HG02938 (cell line): Measurements from ENCODE around the gene ZSWIM6.

Experiments used
- ATAC-seq: cut with Tn5 transposase; IDR thresholded peaks from one replicate; pipeline ENCODE4 v1.9.1; 2021; ENCODE audit warnings: mild to moderate bottlenecking, moderate library complexity; ENCODE audit not compliant: unreplicated experiment

ZSWIM6 gene

DNA sequence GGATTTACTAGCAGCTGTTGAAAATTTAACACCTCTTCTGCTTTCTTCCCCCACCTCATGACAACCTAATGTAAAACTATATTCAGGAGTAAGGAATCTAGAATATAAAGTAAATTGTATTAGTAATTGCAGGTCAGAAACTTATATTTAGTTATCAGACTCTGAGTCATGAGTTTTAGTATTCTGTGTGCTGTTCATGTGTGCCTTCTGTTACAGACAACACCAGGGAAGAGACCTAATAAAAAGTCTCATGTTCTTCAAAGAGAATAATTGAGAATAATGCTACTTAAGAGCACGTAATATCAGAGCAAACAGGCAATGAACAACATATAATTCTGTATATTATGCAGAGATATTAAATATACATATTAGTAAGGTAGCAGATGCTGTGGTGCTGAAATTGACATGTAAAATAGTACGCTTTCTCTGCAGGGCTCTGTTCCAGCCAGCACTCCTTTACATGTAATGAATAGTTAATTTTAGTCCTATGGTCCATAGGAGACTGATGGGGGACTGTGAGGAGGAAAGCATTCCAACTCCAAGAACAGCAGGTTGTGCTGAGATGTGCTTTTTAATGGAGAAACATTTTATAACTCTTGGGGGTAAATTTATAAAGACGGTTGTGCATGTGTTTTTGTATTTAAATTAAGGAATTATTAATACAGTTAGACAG lies 106.4 kb downstream of the ZSWIM6 start:
- ATAC-seq = no peak

DNA sequence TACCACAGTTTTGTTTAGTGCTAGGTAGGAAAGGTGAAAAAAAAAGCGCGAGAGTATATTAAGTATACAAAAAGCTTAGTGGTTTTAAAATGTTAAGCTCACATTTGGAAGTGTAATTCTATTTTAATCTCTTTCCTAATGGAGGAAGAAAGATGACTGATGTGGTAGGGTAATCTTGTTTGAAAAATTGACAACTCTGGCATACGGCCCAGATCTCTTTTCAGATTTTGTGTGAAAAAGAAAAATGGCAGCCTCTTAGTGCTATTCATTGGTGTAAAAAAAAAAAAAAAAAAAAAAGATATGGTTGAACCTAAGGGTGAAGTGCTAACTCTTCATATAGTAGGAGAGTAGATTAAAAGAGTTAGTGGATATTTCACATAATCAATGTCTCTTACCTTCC lies 108.0 kb downstream of the ZSWIM6 start:
- no peak for ATAC-seq

DNA sequence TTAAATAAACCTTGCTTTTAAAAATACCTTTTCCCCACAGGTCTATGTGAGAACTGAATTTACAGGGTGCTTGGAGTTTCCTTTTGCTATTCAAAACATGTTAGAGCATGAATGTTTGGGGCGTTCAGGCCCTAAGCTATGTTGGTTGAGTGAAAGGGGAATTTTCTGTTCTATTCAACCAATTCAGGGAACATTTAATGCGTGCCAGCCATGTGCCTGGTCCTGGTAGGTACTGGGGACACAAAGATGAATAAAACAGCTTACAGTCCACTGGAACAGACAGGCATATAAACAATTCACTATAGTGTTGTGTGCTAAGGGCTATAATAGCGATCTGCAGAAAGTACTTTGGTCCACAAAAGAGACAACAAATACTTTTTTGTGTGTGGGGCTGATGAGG lies 108.5 kb downstream of the ZSWIM6 start:
- ATAC-seq = no peak

DNA sequence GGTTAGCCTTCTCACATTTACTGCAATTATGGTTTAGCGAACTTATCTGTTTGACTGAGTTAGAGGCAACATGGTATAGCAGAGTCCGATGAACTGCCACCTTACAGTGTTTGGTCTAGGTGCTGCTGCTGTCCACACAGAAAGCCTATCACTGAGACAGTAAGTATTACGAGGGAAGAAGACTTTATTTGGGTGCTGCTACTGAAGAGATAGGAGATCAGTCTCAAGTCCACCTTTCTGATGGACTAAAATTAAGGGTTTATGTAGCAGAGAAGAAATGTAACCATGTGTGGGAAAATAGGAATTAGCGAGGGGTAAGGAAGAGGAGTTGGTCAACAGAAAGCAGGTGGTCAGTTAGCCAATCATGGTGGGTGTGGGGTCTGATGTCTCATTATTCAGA lies 109.7 kb downstream of the ZSWIM6 start:
- no peak for ATAC-seq

DNA sequence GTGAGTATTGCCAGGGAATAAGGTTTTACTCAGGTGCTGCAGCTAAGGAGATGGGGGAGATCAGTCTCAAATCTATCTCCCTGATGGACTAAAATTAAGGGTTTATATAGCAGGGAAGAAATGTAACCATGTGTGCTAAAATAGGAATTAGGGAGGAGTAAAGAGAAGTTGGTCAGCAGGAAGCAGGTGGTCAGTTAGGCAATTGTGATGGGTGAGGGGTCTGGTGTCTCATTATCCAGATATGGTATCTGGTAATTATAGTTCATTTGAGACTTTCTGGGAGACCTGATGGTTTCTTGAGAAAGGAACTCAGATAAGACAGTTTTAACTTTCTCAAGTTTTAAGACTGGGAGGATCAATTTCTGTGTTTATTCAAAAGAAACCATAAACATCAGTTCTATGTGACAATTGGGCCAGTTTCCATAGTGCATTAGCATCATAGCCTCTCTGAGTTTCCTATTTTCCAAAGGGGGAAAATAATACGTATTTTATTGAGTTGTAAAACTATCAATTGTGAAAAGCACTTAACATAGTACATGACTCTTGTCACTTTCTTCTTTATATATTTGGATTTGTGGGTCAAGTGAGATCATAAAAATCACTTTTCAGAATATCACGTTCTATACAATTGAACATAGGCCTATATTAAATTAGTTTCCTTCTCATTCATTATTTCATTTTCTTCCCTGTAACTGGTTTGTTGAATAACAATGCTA lies 115.9 kb downstream of the ZSWIM6 start:
- ATAC-seq = no peak

DNA sequence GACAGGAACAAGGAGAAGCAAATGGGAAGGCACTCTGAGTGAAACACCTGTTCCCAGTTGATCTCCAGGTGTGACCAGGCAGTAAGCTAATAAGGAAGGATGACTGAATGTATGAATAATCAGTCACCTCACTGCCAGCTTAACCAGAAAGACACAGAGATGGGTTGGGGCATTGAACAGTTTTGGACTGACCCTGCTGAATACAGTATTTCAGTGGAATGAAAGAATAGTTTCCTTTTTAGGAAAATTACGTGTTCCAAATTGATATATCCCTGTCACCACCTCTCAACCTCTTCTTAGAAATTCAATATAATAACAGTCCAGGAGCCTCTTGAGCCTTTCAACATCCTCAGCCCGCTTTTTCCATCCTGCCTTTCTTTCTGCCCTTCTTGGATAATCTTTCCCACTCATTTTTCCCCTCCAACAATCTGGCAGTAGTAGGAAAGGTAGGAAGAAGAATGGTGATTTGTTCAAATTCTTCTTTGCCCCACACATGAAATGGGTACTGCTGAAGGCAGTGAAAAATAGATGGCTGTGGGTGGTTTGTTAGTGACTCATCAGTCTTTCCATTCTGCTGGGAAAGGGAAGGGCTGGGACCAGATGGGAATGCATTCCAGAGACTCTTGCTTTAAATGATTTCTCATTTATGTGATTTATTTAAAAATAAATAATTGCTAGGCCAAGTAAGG lies 117.9 kb downstream of the ZSWIM6 start:
- ATAC-seq = no peak

DNA sequence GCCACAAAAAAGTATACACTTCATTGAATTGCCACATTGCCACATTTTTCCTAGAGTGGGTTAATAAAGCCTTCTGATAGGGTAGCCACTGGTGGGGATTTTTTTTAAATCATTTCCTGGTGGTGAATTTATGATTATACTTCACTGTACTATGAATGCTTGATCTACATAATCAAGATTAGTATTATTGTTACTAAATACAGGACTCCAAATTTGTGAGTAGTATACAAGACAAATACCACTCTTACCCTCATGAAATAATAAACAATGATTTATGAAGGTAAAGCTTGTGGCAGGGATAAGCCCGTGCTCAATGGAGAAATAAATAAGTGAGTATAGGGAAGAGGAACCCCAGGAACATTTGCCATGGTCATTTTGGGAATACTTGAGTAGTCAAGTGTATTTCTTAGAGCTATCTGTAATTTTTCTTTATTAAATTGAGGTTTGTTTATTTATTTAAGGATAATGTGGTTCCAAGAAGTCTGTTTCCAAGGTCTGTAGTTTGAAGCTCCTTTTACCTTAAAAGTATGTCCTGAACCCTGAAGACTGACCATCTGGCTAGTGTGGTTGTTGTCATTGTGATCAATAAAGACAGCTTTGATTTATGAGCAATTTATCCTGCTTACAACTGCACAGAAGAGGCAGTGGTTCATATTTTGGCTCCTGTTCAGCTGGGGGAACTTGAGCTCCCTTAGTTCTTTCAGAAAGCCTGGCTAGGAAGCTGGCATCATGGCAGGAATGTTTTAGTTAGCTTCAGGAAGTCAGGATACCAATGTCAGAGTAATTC lies 118.6 kb downstream of the ZSWIM6 start:
- ATAC-seq = no peak

DNA sequence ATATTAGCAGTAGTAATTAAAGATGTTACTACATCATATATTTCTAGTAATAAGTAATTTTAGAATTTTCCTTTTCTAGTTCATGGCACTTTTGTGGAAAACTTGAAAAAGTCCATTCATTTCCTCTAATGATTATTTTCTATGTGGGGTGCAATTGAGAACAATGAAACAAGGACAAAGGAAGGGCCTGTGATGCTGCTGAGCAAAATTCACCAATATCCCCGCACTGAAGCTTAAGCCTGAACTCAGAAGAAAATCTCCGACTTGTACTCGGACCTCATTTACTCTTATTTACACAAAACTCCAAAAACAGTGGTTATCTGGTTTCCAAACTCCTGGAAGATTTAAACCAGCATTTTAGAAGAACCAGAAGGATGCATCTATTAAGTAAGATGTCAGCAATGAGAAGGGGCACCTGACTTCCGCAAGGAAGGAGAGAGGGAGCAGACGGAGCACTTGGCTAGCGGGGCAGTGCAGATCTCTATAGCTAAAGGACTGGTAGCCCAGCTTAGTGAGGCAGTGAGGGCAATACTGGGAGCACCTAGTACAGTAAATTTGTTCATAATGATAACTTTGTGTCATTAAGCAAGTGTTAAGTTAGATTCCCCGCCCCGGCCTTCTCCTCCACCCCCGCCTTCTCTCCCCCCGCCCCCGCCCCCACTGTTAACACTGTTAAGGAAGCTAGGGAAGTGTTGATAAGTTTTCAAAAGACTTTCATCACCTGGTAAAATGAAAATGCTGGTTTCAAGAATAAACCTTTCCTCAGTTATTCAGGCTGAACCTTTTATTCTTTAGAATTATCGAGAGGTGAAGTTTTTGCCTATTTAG lies 123.3 kb downstream of the ZSWIM6 start:
- ATAC-seq = no peak

DNA sequence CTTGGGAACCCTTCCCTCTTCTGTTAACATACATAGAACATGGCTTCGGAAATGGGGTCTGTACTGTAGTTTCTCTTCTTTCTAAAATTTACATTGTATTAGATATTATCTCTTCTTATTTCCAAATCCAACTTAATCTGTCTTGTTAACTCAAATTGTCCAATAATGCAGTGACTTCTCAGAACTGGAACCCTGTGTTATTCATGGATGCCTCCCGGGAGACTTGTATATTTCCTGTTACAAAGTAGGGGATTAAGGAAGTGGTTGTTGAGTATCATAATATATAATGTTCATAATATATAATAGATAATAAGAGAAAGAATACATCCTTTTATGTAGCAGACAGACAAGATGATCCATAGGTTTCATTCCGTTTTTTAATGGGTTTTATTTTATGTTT lies 128.4 kb downstream of the ZSWIM6 start:
- no peak for ATAC-seq

DNA sequence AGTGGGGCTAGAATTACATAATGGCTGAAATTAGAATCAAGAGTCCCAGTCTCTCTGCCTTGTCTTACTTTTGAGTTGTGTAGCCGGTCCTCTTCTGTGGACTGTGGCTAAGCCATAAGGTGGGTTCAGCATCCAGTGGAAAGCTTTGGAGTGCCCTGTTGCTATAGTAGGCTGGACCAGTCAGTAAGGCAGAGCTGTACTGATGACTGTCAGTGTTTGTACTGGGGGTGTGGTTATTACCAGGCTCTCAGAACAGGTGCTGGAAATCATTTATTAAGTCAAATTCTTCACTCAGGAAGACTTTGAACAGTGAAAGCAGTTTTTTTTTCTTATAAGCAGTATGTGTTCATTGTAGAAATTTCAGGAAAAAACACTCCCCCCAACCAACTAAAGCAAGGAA lies 129.4 kb downstream of the ZSWIM6 start:
- ATAC-seq = no peak

DNA sequence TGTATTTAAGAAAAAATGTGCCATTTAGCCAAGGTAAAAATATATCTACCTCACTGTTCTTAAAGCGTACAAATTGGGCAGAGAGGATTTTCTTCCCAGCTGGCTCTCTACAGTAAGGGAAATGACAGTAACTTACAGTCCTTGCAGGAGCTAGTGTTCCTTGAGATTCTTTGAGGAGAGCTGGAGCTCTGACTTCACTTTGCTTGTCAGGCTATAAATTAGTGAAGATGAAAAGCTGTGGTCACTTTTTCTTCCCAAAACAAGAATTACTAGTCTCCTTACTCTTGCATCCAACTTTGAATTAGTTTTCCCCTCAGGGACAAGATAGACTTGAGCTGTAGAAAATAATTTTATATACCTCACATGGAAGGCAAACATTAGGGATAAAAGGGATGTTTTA lies 129.9 kb downstream of the ZSWIM6 start:
- ATAC-seq = no peak

DNA sequence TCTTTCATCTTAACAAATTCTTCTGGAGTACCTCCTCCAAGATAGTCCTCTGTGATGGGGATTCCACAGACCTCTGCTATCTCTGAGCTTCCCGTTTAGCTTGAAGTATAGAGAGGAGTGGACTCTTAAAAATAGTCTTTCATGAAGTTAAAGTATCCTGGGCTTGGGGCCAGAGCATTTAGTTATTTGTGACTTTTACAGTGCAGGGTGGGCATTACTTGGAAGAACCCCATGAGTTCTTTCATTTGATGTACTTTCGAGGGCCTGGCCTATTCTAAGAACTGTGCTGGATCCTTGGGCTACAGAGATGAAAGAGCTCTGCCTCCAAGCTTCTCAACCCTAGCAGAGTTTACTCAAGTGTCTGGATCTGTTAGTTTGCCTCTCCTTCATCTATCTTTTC lies 131.5 kb downstream of the ZSWIM6 start:
- no peak for ATAC-seq

DNA sequence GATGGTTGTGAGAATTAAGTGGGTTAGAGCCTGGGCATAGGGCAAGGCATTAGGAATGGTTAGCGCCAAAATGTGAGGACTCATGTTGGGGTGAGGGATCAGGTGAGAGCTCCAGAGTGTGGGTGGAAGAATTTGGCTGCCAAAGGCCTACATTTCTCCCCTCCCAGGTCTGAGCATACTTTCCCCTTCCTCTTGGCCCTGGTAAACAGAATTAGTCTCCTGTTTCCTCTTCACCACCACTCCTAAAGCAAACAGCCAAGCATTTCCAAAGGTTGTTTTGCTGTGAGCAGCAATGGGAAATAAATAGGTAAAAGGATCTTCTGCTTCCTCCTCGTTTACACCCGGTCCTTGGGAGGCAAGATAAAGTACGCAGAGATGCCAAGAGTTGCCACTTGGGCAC lies 132.5 kb downstream of the ZSWIM6 start:
- ATAC-seq = no peak

DNA sequence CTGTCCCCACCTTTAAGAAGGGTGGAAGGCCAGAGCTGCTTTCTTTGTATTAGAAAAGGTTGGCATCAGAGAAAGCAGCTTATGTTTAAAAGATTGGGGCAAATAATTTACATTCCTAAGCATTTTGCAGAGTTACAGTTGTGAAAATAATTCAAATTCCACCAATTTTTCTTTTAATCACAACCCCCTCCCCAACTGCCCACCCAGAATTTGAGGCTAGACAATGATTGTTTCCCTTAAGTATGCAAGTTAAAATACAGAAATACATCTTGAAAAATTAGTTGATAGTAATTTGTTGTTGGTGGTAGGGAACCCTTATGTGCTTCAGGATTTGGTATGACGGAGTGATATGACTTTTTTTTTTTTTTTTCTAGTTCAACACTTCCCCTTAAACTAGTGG lies 133.0 kb downstream of the ZSWIM6 start:
- no peak for ATAC-seq

DNA sequence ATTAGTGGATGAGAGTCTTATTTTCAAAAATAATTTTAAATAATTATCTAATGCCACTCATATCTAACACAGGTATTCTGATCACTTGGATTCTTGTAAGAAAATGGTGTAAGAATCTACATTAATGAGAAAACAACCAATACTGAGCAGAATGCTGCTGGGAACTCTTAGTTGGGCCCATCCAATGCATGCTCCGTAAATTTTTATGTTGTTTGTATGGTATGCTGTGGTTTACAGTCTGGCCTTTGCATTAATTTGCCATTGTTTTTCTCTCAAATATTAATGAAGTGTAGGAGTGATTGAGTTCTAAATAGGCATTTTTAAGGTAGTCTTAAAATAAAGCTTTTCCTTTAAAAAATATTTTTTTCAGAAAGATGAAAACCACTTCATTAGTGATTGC lies 133.4 kb downstream of the ZSWIM6 start:
- no peak for ATAC-seq

DNA sequence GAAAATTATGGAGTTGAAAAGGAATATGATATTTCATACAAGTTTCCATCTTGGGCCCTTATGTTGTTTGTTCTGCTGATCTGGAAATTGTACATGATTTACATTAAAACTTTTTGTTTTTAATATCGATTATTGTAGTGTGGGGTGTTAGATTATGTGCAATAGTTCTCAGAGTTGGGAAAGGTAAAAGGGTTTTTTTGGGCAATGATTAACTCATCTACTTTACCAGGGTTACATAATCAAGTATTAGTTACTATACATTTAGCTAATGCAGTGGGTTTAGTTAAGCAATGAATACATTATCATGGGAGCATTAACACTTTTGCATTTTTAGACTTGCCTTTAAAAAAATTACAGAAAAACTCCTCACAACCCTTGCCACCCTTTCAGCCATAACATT lies 134.0 kb downstream of the ZSWIM6 start:
- no peak for ATAC-seq

DNA sequence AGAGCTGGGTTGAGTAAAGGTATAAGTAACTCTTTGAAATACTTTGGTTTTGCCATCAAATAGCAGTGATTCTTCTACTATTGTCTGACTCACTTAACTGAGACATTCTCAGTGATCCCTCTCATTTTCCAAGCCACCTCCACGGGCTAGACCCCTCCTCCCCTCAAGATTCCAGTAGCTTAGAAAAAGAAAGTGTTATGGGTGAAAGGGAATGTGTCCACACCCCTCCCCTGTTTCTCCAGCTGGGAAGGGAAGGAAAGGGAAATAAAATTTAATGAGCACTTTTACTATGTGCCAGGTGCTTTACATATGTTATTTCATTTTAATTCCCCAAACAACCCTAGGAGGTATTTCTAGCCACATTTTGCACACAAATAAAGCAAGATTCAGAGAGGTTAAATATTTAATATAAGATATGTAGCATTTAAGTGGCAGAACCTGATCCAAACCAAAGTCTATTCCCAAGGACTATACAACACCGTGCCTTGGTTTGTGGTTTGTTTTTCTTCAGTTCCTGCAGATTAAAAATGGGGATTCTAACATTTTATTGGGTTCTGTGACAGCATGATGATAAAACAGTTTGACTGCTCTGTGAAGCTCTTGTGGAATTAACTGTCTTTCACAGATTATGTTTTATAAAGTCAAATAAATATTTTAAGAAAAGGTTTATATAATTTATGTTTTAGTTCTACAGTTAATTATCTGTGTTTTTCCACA lies 135.9 kb downstream of the ZSWIM6 start:
- no peak for ATAC-seq

DNA sequence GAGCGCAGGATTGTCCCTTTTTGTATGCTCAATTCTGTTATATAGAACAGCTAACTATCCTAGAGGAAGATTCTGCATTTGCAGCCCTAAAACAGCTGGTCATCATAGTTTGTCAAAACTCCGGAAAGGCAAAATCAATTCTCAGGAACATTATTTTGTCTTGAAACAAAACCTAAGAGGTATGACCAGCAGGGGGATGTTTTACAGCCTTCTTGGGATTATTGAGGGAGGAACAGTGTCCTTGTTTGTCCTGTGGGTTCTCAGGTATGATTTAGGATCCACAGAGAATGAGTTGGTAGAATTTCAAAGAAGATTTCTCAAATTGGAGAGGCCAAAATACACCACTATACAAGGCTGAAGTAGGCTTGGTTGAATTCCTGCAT lies 136.4 kb downstream of the ZSWIM6 start:
- no peak for ATAC-seq

DNA sequence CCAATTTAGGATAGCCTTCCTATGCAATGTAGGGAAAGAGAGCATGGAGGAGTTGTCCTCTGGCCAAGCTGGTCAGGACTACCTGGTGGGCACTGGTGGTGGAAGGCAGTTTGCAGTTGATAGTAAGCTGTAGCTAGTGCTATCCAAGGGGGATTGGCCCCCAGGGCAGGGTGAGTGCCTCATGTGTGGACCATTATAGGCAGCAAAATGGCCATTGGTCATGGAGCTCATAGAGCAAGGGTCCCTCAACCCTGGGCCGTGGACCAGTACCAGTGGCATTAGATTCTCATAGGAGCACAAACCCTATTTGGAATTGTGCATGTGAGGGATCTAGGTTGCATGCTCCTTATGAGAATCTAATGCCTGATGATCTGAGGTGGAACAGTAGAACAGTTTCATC lies 139.3 kb downstream of the ZSWIM6 start:
- no peak for ATAC-seq
